HepG2 (cell line): ENCODE data around the gene ZNF554. TPM values are rescaled to one million over a fixed set of nuclear protein-coding genes. Genes with fewer than 3 reads are reported as not detected.

Source experiments
- ATF7-NPFF ChIP-seq: sonication (generic); formaldehyde crosslinking; IDR thresholded peaks from 2 replicates; pipeline ENCODE4 v1.8.1; 2023; ENCODE audit warnings: mild to moderate bottlenecking, low read depth, missing genetic modification reagents, moderate library complexity
- BHLHE40 ChIP-seq: IDR thresholded peaks from 2 replicates; pipeline ENCODE4 v1.6.1; 2011; ENCODE audit warnings: low read length, improper control_type of control experiment
- GATAD1 ChIP-seq: IDR thresholded peaks from 2 replicates; pipeline ENCODE4 v1.6.1; 2016; ENCODE audit warnings: missing genetic modification reagents, missing compliant biosample characterization
- HOXA7 ChIP-seq: sonication (generic); formaldehyde crosslinking; IDR thresholded peaks from 2 replicates; pipeline ENCODE4 v1.8.1; 2022; ENCODE audit warnings: mild to moderate bottlenecking, missing genetic modification reagents, moderate library complexity
- IRF2 ChIP-seq: IDR thresholded peaks from 2 replicates; pipeline ENCODE4 v1.6.1; 2018; ENCODE audit warnings: missing genetic modification reagents, missing compliant biosample characterization
- LCORL ChIP-seq, 2 experiments: fragments of 450-650 bp in 1 of 2; sonication (generic) in 1 of 2; formaldehyde crosslinking in 1 of 2; IDR thresholded peaks; 2 replicates each; pipeline versions ENCODE4 v1.5.0 to v1.6.1; 2017 to 2020; ENCODE audit warnings: antibody characterized with exemption in 1 of 2, missing genetic modification reagents in 1 of 2
- PAX8 ChIP-seq: sonication (generic); formaldehyde crosslinking; IDR thresholded peaks from 2 replicates; pipeline ENCODE4 v1.8.0; 2022; ENCODE audit warnings: mild to moderate bottlenecking, missing genetic modification reagents, borderline replicate concordance
- PHF5A ChIP-seq: IDR thresholded peaks from one replicate; pipeline ENCODE4 v1.6.1; 2018; ENCODE audit warnings: low read depth, missing genetic modification reagents; ENCODE audit not compliant: unreplicated experiment
- POLR2G ChIP-seq: fragments of 200-400 bp; formaldehyde crosslinking; IDR thresholded peaks from 2 replicates; pipeline ENCODE4 v1.6.1; 2018; ENCODE audit warnings: mild to moderate bottlenecking, low read depth, low read length, moderate library complexity
- RELA ChIP-seq: sonication (generic); formaldehyde crosslinking; IDR thresholded peaks from 2 replicates; pipeline ENCODE4 v1.4.0; 2020; ENCODE audit warnings: missing genetic modification reagents
- SP4 ChIP-seq: sonication (generic); formaldehyde crosslinking; IDR thresholded peaks from 2 replicates; pipeline ENCODE4 v1.8.1; 2023; ENCODE audit warnings: mild to moderate bottlenecking, missing genetic modification reagents
- SPEN ChIP-seq: sonication (generic); formaldehyde crosslinking; IDR thresholded peaks from 2 replicates; pipeline ENCODE4 v1.5.1; 2020; ENCODE audit warnings: low read depth, mild to moderate bottlenecking, missing genetic modification reagents
- TCF7L2 ChIP-seq: IDR thresholded peaks from 2 replicates; pipeline ENCODE4 v1.6.1; 2011; ENCODE audit warnings: mild to moderate bottlenecking, low read depth, low read length, moderate library complexity
- ZFP90 ChIP-seq: sonication (generic); formaldehyde crosslinking; IDR thresholded peaks from 2 replicates; pipeline ENCODE4 v1.8.0; 2022; ENCODE audit warnings: missing genetic modification reagents, mild to moderate bottlenecking, inconsistent platforms, borderline replicate concordance
- ZNF160 ChIP-seq: sonication (generic); formaldehyde crosslinking; IDR thresholded peaks from 2 replicates; pipeline ENCODE4 v1.8.0; 2022; ENCODE audit warnings: mild to moderate bottlenecking, inconsistent platforms, missing genetic modification reagents
- ZNF572 ChIP-seq: sonication (generic); formaldehyde crosslinking; IDR thresholded peaks from 2 replicates; pipeline ENCODE4 v1.5.1; 2020; ENCODE audit warnings: mild to moderate bottlenecking, missing genetic modification reagents
- ZNF839 ChIP-seq: sonication (generic); formaldehyde crosslinking; IDR thresholded peaks from 2 replicates; pipeline ENCODE4 v1.4.0; 2020; ENCODE audit warnings: missing genetic modification reagents, mild to moderate bottlenecking, borderline replicate concordance
- ZSCAN31 ChIP-seq: sonication (generic); formaldehyde crosslinking; IDR thresholded peaks from 2 replicates; pipeline ENCODE4 v1.5.0; 2020; ENCODE audit warnings: low read depth, mild to moderate bottlenecking, missing genetic modification reagents
- polyA plus RNA-seq, 8 experiments: library from polyadenylated mRNA; depleted of rRNA in 3 of 8; stranded (reverse) in 7 of 8; unstranded in 1 of 8; fragments of >200 nt; fragmentation: Illumina TruSeq in 4 of 8; extraction: Trizol in 4 of 8; gene quantifications; 2 replicates each; pipeline versions ENCODE4 v1.2.1 to v1.2.3, GENCODE V29; 2011 to 2016; ENCODE audit warnings: low read depth in 4 of 8, missing spikeins in 1 of 8, mixed read lengths in 1 of 8; ENCODE audit not compliant: insufficient read depth in 1 of 8
- total RNA-seq, 5 experiments: library from RNA; depleted of rRNA; stranded (reverse); fragments of >200 nt; fragmentation: Illumina TruSeq; extraction: Trizol; gene quantifications; 2 replicates each; pipeline ENCODE4 v1.2.3, GENCODE V29; 2016; ENCODE audit warnings: low read depth in 1 of 5
- TF ChIP-seq, protein P1 (sequence below): sonication (generic); formaldehyde crosslinking; IDR thresholded peaks from 2 replicates; pipeline ENCODE4 v1.4.0; 2020; ENCODE audit warnings: mild to moderate bottlenecking, missing genetic modification reagents
- TF ChIP-seq, protein P2 (sequence below): sonication (generic); formaldehyde crosslinking; IDR thresholded peaks from 2 replicates; pipeline ENCODE4 v1.8.1; 2023; ENCODE audit warnings: missing genetic modification reagents, inconsistent platforms, borderline replicate concordance
- TF ChIP-seq, protein P3 (sequence below): sonication (generic); formaldehyde crosslinking; IDR thresholded peaks from 2 replicates; pipeline ENCODE4 v1.4.0; 2020; ENCODE audit warnings: missing genetic modification reagents
- TF ChIP-seq, protein P4 (sequence below): IDR thresholded peaks from 2 replicates; pipeline ENCODE4 v1.6.1; 2016; ENCODE audit warnings: control low read depth
- TF ChIP-seq, protein P5 (sequence below): sonication (generic); formaldehyde crosslinking; IDR thresholded peaks from 2 replicates; pipeline ENCODE4 v1.5.0; 2020; ENCODE audit warnings: missing genetic modification reagents, mild to moderate bottlenecking, borderline replicate concordance
- TF ChIP-seq, protein P6 (sequence below): IDR thresholded peaks from 2 replicates; pipeline ENCODE4 v1.6.1; 2016

The ZNF554 gene
- total and polyA plus RNA-seq, 2 of the 13 experiments (the other 11 are each of a cell fraction or from before 2014, with no cell fraction given), result 2.2 to 2.7 TPM

DNA sequence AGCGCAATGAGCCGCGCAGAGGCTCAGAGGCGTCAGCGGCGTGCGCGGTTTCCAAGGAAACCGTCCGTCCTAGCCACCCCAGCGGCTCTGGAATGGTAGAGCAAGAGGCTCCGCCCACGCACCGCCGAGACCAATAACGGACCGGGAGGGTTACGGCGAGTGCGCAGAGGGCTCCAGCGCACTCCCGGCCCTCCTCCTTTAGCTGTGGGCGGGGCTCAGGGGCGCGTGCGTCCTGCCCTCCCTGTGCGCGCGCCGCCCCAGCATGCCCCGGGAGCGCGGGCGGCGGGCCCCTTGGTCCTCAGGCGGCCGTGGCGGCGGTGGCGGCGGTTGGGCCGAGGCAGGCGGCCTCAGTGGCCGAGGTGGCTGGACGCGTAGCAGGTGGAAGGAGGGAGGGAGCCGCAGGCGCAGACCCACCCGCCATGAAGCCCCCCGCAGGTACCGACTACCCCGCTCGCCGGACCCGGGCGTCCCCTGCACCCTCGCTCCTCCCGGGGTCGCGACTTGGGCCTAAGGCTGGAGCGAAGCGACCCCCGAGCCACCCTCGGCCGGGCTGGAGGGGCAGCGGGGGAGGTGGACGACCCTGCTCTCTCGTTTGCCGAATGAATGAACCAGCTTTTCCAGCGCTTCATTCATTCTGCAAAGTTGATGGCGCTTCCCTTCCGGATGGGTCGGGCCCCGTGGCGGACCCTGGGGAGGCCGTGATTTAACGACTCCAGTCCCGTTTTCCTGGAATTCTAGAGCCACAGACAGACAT, 34.2 kb upstream of the ZNF554 start, which contains the start of gene THOP1 (continued):
- TF ChIP-seq LCORL (IDR thresholded peaks at IDR 0.05), result no peak
- peak; percentile 22; the same call in 1 of the 2 replicates for TF ChIP-seq LCORL (CRISPR knock-in tag; IDR thresholded peaks at IDR 0.05)
- no peak for TF ChIP-seq HOXA7 (CRISPR knock-in tag)
- TF ChIP-seq PHF5A (CRISPR knock-in tag), result no peak
- peak; percentile 10; the same call in 1 of the 2 replicates for TF ChIP-seq RELA (CRISPR knock-in tag)
- TF ChIP-seq, protein P1, sequence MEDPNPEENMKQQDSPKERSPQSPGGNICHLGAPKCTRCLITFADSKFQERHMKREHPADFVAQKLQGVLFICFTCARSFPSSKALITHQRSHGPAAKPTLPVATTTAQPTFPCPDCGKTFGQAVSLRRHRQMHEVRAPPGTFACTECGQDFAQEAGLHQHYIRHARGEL (CRISPR knock-in tag), result 0 out of 2 replicates have a peak, but pooled peaks have one; percentile 70
- TF ChIP-seq, protein P2, sequence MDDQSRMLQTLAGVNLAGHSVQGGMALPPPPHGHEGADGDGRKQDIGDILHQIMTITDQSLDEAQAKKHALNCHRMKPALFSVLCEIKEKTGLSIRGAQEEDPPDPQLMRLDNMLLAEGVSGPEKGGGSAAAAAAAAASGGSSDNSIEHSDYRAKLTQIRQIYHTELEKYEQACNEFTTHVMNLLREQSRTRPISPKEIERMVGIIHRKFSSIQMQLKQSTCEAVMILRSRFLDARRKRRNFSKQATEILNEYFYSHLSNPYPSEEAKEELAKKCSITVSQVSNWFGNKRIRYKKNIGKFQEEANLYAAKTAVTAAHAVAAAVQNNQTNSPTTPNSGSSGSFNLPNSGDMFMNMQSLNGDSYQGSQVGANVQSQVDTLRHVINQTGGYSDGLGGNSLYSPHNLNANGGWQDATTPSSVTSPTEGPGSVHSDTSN (CRISPR knock-in tag), result no peak
- TF ChIP-seq ZFP90 (CRISPR knock-in tag), result peak; percentile 70; the same call in 1 of the 2 replicates
- no peak for TF ChIP-seq BHLHE40
- peak; percentile 94; the same call in 1 of the 2 replicates for TF ChIP-seq PAX8 (CRISPR knock-in tag)
- no peak for TF ChIP-seq IRF2 (CRISPR knock-in tag)
- peak; percentile 86; the same call in 1 of the 2 replicates for TF ChIP-seq SPEN (CRISPR knock-in tag)
- peak; percentile 82 for TF ChIP-seq GATAD1 (CRISPR knock-in tag)
- TF ChIP-seq ZNF160 (CRISPR knock-in tag), result peak; percentile 57; the same call in 1 of the 2 replicates
- TF ChIP-seq, protein P3, sequence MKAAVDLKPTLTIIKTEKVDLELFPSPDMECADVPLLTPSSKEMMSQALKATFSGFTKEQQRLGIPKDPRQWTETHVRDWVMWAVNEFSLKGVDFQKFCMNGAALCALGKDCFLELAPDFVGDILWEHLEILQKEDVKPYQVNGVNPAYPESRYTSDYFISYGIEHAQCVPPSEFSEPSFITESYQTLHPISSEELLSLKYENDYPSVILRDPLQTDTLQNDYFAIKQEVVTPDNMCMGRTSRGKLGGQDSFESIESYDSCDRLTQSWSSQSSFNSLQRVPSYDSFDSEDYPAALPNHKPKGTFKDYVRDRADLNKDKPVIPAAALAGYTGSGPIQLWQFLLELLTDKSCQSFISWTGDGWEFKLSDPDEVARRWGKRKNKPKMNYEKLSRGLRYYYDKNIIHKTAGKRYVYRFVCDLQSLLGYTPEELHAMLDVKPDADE (CRISPR knock-in tag), result no peak
- 0 out of 2 replicates have a peak, but pooled peaks have one; percentile 17 for TF ChIP-seq ZNF572 (CRISPR knock-in tag)
- peak; percentile 84 for TF ChIP-seq POLR2G
- TF ChIP-seq, protein P4, sequence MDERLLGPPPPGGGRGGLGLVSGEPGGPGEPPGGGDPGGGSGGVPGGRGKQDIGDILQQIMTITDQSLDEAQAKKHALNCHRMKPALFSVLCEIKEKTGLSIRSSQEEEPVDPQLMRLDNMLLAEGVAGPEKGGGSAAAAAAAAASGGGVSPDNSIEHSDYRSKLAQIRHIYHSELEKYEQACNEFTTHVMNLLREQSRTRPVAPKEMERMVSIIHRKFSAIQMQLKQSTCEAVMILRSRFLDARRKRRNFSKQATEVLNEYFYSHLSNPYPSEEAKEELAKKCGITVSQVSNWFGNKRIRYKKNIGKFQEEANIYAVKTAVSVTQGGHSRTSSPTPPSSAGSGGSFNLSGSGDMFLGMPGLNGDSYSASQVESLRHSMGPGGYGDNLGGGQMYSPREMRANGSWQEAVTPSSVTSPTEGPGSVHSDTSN, result no peak
- TF ChIP-seq SP4 (CRISPR knock-in tag), result peak; percentile 87
- no peak for TF ChIP-seq TCF7L2
- TF ChIP-seq ZNF839, result no peak
- TF ChIP-seq, protein P5, sequence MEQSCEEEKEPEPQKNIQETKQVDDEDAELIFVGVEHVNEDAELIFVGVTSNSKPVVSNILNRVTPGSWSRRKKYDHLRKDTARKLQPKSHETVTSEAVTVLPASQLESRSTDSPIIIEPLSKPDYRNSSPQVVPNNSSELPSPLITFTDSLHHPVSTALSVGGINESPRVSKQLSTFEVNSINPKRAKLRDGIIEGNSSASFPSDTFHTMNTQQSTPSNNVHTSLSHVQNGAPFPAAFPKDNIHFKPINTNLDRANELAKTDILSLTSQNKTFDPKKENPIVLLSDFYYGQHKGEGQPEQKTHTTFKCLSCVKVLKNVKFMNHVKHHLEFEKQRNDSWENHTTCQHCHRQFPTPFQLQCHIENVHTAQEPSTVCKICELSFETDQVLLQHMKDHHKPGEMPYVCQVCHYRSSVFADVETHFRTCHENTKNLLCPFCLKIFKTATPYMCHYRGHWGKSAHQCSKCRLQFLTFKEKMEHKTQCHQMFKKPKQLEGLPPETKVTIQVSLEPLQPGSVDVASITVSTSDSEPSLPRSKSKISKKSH, result no peak
- peak; percentile 73 for TF ChIP-seq ATF7-NPFF (CRISPR knock-in tag)
- TF ChIP-seq ZSCAN31, result peak; percentile 83
- TF ChIP-seq, protein P6, sequence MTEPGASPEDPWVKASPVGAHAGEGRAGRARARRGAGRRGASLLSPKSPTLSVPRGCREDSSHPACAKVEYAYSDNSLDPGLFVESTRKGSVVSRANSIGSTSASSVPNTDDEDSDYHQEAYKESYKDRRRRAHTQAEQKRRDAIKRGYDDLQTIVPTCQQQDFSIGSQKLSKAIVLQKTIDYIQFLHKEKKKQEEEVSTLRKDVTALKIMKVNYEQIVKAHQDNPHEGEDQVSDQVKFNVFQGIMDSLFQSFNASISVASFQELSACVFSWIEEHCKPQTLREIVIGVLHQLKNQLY (CRISPR knock-in tag), result no peak
